CD1c-positive myeloid dendritic cell (primary cell): ENCODE data around the gene CKAP2L.
A peak's percentile ranks its signal among the peaks of the same experiment; 100 is the strongest.

Experiments used
- DNase-seq: peaks from one replicate; pipeline ENCODE4 v3.0.0-alpha.2; 2016; ENCODE audit errors: extremely low spot score

The CKAP2L gene

DNA sequence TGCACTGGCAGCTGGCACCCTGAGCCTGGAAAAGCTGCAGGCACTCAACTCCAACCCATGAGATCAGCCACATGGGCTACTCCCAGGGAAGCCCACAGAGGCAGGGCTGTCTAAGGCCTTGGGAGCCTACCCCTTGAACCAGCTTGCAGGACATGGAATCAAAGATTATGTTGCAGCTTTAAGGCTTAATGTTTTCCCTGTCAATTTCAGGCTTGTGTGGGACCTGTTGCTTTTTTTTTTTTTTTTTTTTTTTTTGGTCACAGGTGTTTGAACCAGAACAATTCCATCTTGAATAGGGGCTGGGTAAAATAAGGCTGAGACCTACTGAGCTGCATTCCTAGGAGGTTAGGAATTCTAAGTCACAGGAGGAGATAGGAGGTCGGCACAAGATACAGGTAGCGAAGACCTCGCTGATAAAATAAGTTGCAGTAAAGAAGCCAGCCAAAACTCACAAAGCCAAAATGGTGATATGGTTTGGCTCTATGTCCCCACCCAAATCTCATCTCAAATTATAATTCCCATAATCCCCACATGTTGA is 27.4 kb upstream of the CKAP2L start:
- no peak for DNase-seq

DNA sequence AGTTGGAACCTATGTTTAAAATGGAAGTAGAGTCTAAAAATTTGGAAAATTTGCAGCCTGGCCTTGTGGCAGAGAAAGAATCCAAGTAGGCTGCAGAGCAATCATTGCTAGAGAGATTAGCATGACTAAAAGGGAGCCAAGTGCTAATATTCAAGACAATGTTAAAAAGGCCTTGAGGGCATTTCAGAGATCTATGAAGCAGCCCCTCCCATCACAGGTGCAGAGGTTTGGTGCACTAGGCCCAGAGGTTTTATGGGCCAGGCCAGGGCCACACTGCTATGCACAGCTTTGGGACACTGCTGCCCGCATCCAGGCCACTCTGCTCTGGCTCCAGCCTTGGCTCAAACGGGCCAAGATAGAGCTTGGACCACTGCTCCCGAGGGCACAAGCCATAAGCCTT is 26.6 kb upstream of the CKAP2L start:
- DNase-seq, result no peak

DNA sequence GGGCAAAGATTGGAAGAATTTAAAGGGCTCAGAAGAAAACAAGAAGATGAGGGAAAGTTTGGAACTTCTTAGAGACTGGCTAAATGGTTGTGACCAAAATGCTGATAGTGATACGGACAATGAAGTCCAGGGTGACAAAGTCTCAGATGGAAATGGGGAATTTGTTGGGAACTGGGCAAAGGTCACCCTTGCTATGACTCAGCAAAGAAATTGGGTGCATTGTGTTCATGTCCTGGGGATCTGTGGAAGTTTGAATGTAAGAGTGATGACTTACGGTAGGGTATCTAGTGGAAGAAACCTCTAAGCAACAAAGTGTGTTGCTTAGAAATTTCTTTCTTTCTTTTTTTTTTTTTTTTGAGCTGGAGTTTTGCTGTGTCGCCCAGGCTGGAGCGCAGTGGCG is 25.9 kb upstream of the CKAP2L start:
- peak; percentile 30 for DNase-seq

- DNase-seq, result no peak
Observed at GRCh38 chr2:112789186-112789585, 24.8 kb upstream of the CKAP2L start.

DNA sequence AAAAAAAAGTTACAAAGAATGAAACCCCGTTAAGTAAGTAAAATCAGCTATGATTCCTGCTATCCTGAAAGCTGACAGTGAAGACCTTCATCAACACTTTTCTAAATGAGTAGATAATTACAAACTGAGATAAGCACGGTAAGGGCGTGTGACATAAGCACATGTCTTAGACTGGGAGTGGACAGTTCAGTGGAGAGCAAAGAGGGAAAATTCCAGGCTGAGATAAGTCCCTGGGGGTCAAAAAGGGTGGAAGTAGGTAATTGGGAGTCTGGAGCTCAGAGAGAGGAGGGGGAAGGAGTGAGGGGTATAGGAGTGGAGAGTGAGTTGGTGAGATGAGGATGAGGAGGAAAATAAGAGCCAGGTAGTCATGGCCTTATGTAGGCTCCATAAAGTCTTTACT is 24.2 kb upstream of the CKAP2L start:
- DNase-seq, result no peak

DNA sequence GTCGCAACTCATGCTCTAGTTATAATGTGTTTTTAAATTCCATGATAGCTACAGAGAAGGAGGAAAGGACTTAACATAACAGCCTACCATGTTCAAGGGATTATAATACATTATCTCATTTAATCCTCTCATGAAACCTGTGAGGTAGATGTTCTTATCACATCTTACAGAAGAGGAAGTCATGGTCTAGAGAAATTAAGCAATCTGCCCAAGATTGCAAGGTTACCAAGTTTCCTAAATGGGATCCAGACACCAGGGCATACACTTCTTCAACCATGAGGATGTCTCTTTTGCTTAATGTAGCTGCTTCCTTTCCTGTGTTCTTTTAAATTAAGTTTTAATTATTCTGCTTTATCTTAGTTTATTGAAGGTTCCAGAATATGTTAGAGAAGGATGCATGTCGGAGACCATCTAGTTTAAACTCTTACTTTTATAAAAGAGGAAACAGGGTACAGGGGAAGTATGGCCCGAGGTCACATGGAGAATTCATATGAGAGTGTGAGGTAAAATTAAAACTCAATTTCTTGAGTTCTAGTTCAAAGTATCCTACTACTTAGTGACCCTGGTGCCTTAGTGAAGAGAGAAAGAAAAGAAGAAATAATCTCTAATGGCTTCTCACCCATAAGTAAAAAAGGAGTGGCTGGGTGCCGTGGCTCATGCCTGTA is 23.5 kb upstream of the CKAP2L start:
- DNase-seq, result peak; percentile 81

DNA sequence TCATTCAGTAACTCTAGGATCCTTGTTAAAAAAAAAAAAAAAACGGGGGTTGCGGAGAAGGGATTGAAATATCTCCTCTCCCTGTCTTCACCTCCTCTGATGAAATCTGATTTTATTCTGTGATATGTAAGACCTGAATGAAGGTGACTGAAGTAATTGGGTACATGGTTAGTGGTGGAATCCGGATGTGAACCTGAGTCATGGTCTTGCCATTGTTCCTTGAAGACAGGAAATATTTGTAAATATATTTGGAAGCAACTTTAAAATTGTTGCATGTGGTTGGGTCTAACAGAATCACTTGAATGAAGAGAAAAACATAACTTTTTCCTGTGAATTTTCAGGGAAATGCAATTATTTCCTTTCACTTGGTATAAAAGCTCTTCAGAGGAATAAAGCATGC is 22.9 kb upstream of the CKAP2L start:
- DNase-seq, result peak; percentile 22

DNA sequence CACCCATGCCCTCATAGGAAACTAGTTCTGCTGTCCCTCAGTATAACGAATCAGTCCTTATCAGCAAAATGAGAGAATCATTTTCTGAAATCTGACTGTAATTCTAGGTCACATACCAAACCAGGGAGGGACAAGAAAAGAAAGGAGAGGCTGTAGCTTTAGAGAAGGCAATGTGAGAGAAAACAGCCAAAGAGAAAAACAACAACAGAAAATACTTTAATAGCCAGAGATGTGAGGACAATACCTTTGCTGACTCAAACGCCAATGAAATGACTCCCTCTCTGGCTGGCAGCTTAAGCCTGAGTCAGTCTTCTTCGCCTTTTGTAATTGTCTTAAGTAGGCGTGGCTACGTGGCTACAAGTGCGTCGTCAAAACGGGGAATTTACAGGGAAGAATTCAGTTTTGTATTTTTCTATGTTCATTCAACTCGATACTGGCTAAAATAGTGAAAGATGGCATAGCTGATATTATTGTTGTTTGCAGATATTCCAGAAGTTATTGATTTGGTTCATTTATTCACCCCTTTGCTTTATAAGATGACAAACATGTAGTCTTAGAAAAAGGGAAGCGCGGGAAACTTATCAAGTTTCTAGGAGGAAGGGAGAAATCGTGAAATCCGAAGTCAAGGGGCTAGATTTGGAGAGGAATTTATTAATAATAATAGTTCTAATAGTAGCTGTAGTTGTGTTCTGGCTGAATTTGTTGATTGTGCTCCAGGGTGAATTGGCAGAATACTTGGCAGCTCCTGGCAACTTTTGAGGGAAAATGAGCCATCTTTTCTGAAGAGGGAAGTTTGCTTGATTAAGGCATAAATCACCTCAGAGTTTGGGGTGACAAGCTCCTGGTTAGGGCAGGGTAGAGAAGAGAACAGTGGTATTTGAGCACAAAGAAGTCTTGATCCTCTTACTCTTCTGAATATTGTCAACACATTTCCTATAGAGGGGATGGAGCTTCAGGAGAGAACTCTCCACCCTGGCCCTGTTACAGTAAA is 20.1 kb upstream of the CKAP2L start, which contains the start of gene IL1A:
IL1A (minus strand) TSS at position 295 of the 991 bp plus-strand sequence. CDS start 723 bp downstream, outside the sequence.
- DNase-seq, result peak; percentile 87

GRCh38 chr2:112783187-112783714 is 18.8 kb upstream of the CKAP2L start:
- DNase-seq, result no peak

GRCh38 chr2:112782234-112782799 is 17.9 kb upstream of the CKAP2L start:
- DNase-seq, result no peak

GRCh38 chr2:112779598-112779997 is 15.2 kb upstream of the CKAP2L start:
- DNase-seq, result no peak

GRCh38 chr2:112777036-112777435 is 12.6 kb upstream of the CKAP2L start:
- no peak for DNase-seq

DNA sequence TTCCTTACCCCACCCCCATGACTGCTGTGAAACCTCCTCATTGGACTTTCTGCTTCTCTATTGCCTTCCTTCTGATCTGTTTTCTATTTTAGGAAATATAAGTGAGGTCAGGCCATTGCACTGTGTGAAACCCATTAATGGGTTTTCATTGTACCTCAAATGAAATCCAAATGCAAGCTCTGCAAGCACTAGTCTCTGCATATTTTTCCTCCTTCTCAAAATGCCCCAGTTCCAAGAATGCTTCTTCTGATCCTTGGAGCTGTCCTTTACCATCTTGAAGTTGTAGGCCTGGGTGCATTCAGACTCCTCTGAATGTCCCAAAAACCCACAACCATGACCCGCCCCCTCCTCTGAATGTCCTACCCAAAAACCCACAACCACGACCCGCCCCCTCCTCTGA is 11.7 kb upstream of the CKAP2L start:
- DNase-seq, result no peak

DNA sequence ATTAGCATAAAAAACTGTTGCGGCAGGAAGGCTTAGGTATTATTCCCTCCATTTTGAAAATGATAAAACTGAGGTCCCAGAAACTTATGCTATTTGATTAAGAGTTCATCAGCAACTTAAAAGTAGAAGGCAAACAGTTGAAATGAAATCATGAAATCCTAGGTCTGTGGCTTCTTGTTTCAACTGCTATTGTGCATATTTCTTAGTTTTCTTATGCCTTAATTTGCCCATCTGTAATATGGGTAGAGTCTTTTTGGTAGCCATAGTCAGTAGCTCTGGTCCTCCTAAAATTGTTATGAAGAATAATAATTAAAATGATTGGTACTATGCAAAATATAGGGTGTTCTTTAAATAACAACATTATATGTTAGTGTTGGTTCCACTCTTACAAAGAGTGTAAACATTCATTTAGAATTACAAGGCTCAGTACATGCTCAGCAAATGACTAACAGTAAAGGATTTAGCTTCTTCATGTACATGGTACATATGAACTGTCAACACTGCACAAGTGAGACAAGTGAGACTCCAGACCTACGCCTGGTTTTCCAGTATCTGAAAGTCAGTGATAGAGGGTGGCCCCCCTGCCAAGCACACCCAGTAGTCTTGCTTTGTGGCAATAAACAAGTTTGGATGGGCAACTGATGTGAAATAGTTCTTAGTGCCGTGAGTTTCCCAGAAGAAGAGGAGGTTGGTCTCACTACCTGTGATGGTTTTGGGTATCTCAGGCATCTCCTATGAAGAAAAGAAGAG is 10.3 kb upstream of the CKAP2L start:
- no peak for DNase-seq

DNA sequence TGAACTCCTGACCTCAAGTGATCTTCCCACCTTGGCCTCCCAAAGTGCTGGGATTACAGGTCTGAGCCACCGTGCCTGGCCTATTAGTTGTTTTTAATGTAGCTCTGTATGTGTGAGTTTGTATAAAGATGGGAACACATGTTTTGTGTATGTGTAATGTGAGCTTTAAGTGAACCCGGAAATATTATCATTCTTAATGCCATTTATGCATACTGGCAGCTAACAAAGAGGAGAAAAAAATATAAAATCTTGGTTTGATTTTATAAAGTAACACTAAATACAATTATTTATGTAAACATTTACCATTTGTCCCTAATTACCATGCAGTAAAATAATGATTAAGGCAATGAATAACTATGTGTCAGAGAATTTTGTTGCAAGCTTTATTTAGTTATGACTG is 9.1 kb upstream of the CKAP2L start:
- no peak for DNase-seq

DNA sequence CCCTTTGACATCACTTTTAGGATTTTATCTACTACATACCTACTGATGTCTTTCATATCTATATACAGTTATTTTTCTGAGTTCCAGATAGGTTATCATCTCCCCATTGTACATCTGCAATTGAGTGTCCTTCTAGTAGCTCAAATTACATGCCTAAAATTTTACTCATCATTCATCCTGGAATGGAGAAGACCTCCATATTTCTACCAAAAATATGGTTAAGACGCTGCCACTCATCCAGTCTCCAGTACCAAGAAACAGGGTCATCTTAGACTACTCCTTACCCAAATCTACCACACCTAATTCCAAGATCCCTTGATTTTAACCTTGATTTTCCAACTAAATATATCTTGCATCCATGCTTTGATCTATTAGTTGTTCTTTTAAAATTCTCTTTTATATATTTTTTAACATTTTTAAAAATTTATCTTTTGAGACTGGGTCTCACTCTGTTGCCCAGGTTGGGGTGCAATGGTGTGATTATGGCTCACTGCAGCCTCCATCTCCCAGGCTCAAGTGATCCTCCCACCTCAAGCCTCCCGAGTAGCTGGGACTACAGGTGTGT is 8.6 kb upstream of the CKAP2L start:
- no peak for DNase-seq

GRCh38 chr2:112772322-112772721 is 7.9 kb upstream of the CKAP2L start:
- DNase-seq, result peak; percentile 62

GRCh38 chr2:112768432-112768831 is 4.0 kb upstream of the CKAP2L start:
- DNase-seq, result no peak

GRCh38 chr2:112767693-112768330 is 3.4 kb upstream of the CKAP2L start:
- DNase-seq, result peak; percentile 41

- DNase-seq, result no peak
Observed at GRCh38 chr2:112765251-112765650, 842 bp upstream of the CKAP2L start.
